HG02981 (cell line): ENCODE data around the gene RAB9B.
"Not testable (repeated sequence)": the region's sequence is repeated elsewhere in the genome, so short reads cannot be mapped to it uniquely, and the experiment has no call there.

Source experiments
- ATAC-seq: cut with Tn5 transposase; IDR thresholded peaks from one replicate; pipeline ENCODE4 v1.9.1; 2021; ENCODE audit warnings: mild to moderate bottlenecking, moderate library complexity; ENCODE audit not compliant: unreplicated experiment

RAB9B gene

GRCh38 chrX:103831803-103832544, at the start of gene RAB9B:
Gene RAB9B (minus strand): TSS chrX:103832257. CDS start chrX:103825784, 6,473 bp downstream.
- ATAC-seq, result peak; percentile 88

GRCh38 chrX:103879339-103879738, 47.3 kb upstream of the RAB9B start:
- no peak for ATAC-seq

GRCh38 chrX:103878466-103879122, 46.5 kb upstream of the RAB9B start:
- no peak for ATAC-seq

GRCh38 chrX:103877571-103877970, 45.5 kb upstream of the RAB9B start:
- no peak for ATAC-seq

GRCh38 chrX:103864886-103865534, 33.0 kb upstream of the RAB9B start:
- no peak for ATAC-seq

GRCh38 chrX:103864149-103864548, 32.1 kb upstream of the RAB9B start:
- ATAC-seq, result no peak

GRCh38 chrX:103861200-103861599, 29.1 kb upstream of the RAB9B start:
- ATAC-seq, result no peak

- no peak for ATAC-seq
These were observed 17.5 kb upstream of the RAB9B start for GRCh38 chrX:103849558-103849957.

GRCh38 chrX:103847174-103847870, 15.3 kb upstream of the RAB9B start:
- ATAC-seq, result no peak

- no peak for ATAC-seq
These were observed 14.3 kb upstream of the RAB9B start for GRCh38 chrX:103846386-103846785.

GRCh38 chrX:103845165-103845653, 13.2 kb upstream of the RAB9B start:
- ATAC-seq, result peak; percentile 78

GRCh38 chrX:103839404-103839803, 7.3 kb upstream of the RAB9B start:
- ATAC-seq, result no peak

GRCh38 chrX:103831342-103831802, 685 bp downstream of the RAB9B start:
- ATAC-seq, result no peak

GRCh38 chrX:103830848-103831247, 1.2 kb downstream of the RAB9B start:
- ATAC-seq, result no peak

- ATAC-seq, result no peak
These were observed 3.5 kb downstream of the RAB9B start for GRCh38 chrX:103828529-103828928.

GRCh38 chrX:103825881-103826280, 6.2 kb downstream of the RAB9B start:
- ATAC-seq, result no peak

GRCh38 chrX:103823591-103823990, 8.5 kb downstream of the RAB9B start:
- no peak for ATAC-seq

GRCh38 chrX:103820802-103821201, 11.3 kb downstream of the RAB9B start:
- not testable (repeated sequence) for ATAC-seq

- ATAC-seq, result no peak
These were observed 13.0 kb downstream of the RAB9B start for GRCh38 chrX:103818842-103819619.

GRCh38 chrX:103817502-103817901, 14.6 kb downstream of the RAB9B start:
- ATAC-seq, result no peak
